Hematopoietic multipotent progenitor cell treated with erythropoietin and hydrocortisone succinate and interleukin-3 and kit ligand, for 4 days (in vitro differentiated cells): Measurements from ENCODE around the gene ADAMTS2.
A peak's percentile ranks its signal among the peaks of the same experiment; 100 is the strongest.

Experiments
- DNase-seq: peaks from one replicate; pipeline ENCODE4 v3.0.0-alpha.2; 2015

The ADAMTS2 gene

GRCh38 chr5:179171251-179171815 lies 173.9 kb downstream of the ADAMTS2 start:
- no peak for DNase-seq

- no peak for DNase-seq
Measured at GRCh38 chr5:179170606-179171005, 174.7 kb downstream of the ADAMTS2 start.

- no peak for DNase-seq
Measured at GRCh38 chr5:179169836-179170235, 175.4 kb downstream of the ADAMTS2 start.

GRCh38 chr5:179168664-179169063 lies 176.6 kb downstream of the ADAMTS2 start:
- DNase-seq = no peak

GRCh38 chr5:179167871-179168451 lies 177.3 kb downstream of the ADAMTS2 start:
- no peak for DNase-seq

- peak; percentile 66 for DNase-seq
Measured at GRCh38 chr5:179166886-179167841, 178.1 kb downstream of the ADAMTS2 start.

- no peak for DNase-seq
Measured at GRCh38 chr5:179166171-179166885, 178.9 kb downstream of the ADAMTS2 start.

GRCh38 chr5:179165421-179166170 lies 179.7 kb downstream of the ADAMTS2 start:
- no peak for DNase-seq

- DNase-seq = no peak
Measured at GRCh38 chr5:179164331-179165311, 180.6 kb downstream of the ADAMTS2 start.

- DNase-seq = no peak
Measured at GRCh38 chr5:179163236-179164155, 181.8 kb downstream of the ADAMTS2 start.

GRCh38 chr5:179162351-179163235 lies 182.7 kb downstream of the ADAMTS2 start:
- no peak for DNase-seq

GRCh38 chr5:179161901-179162300 lies 183.4 kb downstream of the ADAMTS2 start:
- no peak for DNase-seq

- DNase-seq = no peak
Measured at GRCh38 chr5:179160584-179160983, 184.7 kb downstream of the ADAMTS2 start.

GRCh38 chr5:179158556-179158955 lies 186.7 kb downstream of the ADAMTS2 start:
- no peak for DNase-seq

- no peak for DNase-seq
Measured at GRCh38 chr5:179154991-179155955, 190.0 kb downstream of the ADAMTS2 start.

GRCh38 chr5:179154346-179154990 lies 190.8 kb downstream of the ADAMTS2 start:
- no peak for DNase-seq

GRCh38 chr5:179153921-179154345 lies 191.3 kb downstream of the ADAMTS2 start:
- DNase-seq = no peak
